ENCODE results near the gene TMED6.

TMED6 gene

DNA sequence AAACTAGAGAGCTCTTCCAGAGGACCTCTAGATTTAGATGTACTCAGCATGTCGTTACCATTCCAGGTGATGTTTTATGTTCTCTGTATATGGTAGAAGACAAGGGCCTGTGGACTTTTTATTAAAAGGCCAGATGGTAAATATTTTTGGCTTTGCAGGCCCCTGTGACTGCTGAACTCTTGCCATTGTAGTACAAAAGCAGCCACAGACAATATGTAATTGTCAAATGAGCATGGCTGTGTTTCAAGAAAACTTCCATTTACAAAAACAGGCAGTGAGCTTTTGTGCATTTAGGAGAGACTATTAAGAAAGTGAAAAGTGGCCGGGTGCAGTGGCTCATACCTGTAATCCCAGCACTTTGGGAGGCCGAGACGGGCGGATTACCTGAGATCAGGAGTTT is 7.4 kb downstream of the TMED6 start:
- Histone ChIP-seq H2AFZ (ENCODE audit: low read depth, low read length) (no peak overlapping the region), H3K4me1 (ENCODE audit: low read length) (peaks cover 16% of the 10 kb centered on the region), H3K9ac (ENCODE audit: low read length) (no peak overlapping the region), H3K36me3 (replicated peaks; ENCODE audit: low read depth, low read length) (peaks cover 29% of the 10 kb centered on the region), H3K4me2 (ENCODE audit: low read length) (no peak overlapping the region), H3K79me2 (ENCODE audit: low read length) (peaks cover 38% of the 10 kb centered on the region), H3K9me3 (ENCODE audit: insufficient read depth, low read length) (no peaks in the 10 kb centered on the region), H4K20me1 (ENCODE audit: insufficient read depth, low read length) (no peaks in the 10 kb centered on the region), H3K27me3 (ENCODE audit: low read depth, low read length) (no peaks in the 10 kb centered on the region), H3K4me3 (ENCODE audit: low read length) (no peak overlapping the region), H3K27ac (ENCODE audit: low read length) (no peak overlapping the region)
- TF ChIP-seq EZH2phosphoT487 (IDR thresholded peaks at IDR 0.05; ENCODE audit: low read depth): no peak
- TF ChIP-seq, protein P1, sequence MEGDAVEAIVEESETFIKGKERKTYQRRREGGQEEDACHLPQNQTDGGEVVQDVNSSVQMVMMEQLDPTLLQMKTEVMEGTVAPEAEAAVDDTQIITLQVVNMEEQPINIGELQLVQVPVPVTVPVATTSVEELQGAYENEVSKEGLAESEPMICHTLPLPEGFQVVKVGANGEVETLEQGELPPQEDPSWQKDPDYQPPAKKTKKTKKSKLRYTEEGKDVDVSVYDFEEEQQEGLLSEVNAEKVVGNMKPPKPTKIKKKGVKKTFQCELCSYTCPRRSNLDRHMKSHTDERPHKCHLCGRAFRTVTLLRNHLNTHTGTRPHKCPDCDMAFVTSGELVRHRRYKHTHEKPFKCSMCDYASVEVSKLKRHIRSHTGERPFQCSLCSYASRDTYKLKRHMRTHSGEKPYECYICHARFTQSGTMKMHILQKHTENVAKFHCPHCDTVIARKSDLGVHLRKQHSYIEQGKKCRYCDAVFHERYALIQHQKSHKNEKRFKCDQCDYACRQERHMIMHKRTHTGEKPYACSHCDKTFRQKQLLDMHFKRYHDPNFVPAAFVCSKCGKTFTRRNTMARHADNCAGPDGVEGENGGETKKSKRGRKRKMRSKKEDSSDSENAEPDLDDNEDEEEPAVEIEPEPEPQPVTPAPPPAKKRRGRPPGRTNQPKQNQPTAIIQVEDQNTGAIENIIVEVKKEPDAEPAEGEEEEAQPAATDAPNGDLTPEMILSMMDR (IDR thresholded peaks at IDR 0.05; ENCODE audit: low read depth, low read length): no peak

DNA sequence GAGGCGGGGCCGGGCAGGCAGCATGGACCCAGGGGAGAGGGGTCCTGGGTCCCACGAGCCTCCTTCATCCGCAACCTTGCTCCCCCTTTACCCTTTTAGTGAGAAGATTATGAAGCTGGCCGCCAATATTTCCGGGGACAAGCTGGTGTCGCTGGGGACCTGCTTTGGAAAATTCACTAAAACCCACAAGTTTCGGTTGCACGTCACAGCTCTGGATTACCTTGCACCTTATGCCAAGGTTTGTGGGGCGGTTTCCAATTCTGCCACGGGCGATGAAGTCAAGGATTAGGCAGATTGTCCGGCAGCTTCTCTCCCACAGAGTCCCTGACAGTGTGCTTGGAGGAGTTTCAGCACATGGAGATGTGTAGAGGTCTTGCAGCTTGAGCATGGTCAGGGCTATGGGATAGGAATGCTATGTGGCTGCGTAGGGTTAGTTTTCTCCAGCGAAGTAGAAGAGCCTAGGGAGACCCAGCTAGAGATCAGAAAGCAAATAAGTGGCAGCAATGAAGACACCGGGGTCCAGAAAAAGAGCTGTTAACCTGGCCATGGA is 11.4 kb downstream of the TMED6 start:
- H3K27me3 ChIP-seq (ENCODE audit: low read depth, low read length): no peaks in the 10 kb centered on the region
- peaks cover 62% of the 10 kb centered on the region for H3K79me2 ChIP-seq (ENCODE audit: low read length)
- no peak for TF ChIP-seq EZH2phosphoT487 (IDR thresholded peaks at IDR 0.05; ENCODE audit: low read depth)
- TF ChIP-seq, protein P1 (IDR thresholded peaks at IDR 0.05; ENCODE audit: low read depth, low read length): no peak
- peaks cover 16% of the 10 kb centered on the region for H3K4me1 ChIP-seq (ENCODE audit: low read length)
- peaks cover 28% of the 10 kb centered on the region for H3K36me3 ChIP-seq (replicated peaks; ENCODE audit: low read depth, low read length)
- peak overlapping the region; percentile 90 for H3K9ac ChIP-seq (ENCODE audit: low read length)
- peak overlapping the region; percentile 77 for H2AFZ ChIP-seq (ENCODE audit: low read depth, low read length)
- no peaks in the 10 kb centered on the region for H4K20me1 ChIP-seq (ENCODE audit: insufficient read depth, low read length)
- H3K4me3 ChIP-seq (ENCODE audit: low read length): peak overlapping the region; percentile 85
- H3K9me3 ChIP-seq (ENCODE audit: insufficient read depth, low read length): no peaks in the 10 kb centered on the region
- peak overlapping the region; percentile 75 for H3K27ac ChIP-seq (ENCODE audit: low read length)
- H3K4me2 ChIP-seq (ENCODE audit: low read length): peak overlapping the region; percentile 98

DNA sequence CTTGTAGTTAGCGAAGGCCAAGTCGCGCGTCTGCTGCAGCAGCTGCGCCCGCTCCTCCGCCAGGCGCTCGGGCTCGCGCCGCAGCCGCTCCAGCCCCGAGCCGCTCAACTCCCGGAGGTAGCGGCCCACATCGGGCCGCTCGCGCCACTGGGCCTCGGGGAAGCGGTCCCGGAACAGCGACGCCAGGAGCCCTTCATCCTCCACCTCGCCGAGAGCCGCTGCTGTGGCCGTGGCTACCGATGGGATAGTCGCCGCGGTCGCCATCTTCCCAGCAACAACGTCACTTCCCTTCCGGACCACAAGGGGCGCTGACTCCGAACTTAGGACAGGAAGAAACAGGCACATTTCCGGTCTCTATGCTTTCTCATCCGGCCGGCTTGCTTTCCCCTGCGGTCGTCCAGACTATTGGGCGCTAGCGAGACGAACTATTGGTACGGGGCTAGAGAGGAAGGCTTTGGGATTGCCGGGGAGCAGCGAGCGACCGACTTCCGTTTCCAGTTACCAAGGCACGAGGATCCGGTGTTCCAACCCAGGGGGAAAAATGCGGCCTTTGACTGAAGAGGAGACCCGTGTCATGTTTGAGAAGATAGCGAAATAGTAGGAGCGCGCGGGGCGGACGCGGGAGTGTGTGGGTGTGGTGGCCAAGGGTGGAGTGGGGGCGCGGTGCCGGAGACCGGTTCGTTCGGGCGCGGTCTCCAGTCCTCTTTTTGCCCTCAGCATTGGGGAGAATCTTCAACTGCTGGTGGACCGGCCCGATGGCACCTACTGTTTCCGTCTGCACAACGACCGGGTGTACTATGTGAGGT is 12.1 kb downstream of the TMED6 start, which contains the start of the genes COG8 and NIP7:
TSS of gene COG8 (minus strand) at position 276 of the 806 bp plus-strand sequence. CDS start at position 264, 12 bp downstream.
TSS of gene NIP7 (plus strand) at position 484 of the 806 bp plus-strand sequence. CDS start at position 542, 58 bp downstream.
- Histone ChIP-seq H3K79me2 (ENCODE audit: low read length) (peaks cover 62% of the 10 kb centered on the region), H3K27ac (ENCODE audit: low read length) (peak within 1 kb of the TSS; percentile 75)

More for the DNA sequence above, 12.1 kb downstream of the TMED6 start, which contains the start of the genes COG8 and NIP7:
- H3K4me1 ChIP-seq (ENCODE audit: low read length): peaks cover 16% of the 10 kb centered on the region
- peak within 1 kb of the TSS; percentile 85 for H3K4me3 ChIP-seq (ENCODE audit: low read length)
- peak within 1 kb of the TSS; percentile 77 for H2AFZ ChIP-seq (ENCODE audit: low read depth, low read length)
- peaks cover 33% of the 10 kb centered on the region for H3K36me3 ChIP-seq (replicated peaks; ENCODE audit: low read depth, low read length)
- H4K20me1 ChIP-seq (ENCODE audit: insufficient read depth, low read length): no peaks in the 10 kb centered on the region
- no peak for TF ChIP-seq EZH2phosphoT487 (IDR thresholded peaks at IDR 0.05; ENCODE audit: low read depth)
- TF ChIP-seq, protein P1 (IDR thresholded peaks at IDR 0.05; ENCODE audit: low read depth, low read length): peak; percentile 54
- no peaks in the 10 kb centered on the region for H3K9me3 ChIP-seq (ENCODE audit: insufficient read depth, low read length)
- H3K4me2 ChIP-seq (ENCODE audit: low read length): peak within 1 kb of the TSS; percentile 98
- H3K9ac ChIP-seq (ENCODE audit: low read length): peak within 1 kb of the TSS; percentile 90
- no peaks in the 10 kb centered on the region for H3K27me3 ChIP-seq (ENCODE audit: low read depth, low read length)

All from OCI-LY3 (cell line).